Activated naive CD8-positive, alpha-beta T cell treated with anti-CD3 and anti-CD28 coated beads, Interleukin-2, amount 50 U/mL, for 16 hours (primary cell): Measurements from ENCODE around the gene ADAMTSL2.
A peak's percentile ranks its signal among the peaks of the same experiment; 100 is the strongest.

ENCODE experiments used
- DNase-seq: peaks from one replicate; pipeline ENCODE4 v3.0.0-alpha.2; 2020; ENCODE audit warnings: low read depth, low spot score

ADAMTSL2 gene

DNA sequence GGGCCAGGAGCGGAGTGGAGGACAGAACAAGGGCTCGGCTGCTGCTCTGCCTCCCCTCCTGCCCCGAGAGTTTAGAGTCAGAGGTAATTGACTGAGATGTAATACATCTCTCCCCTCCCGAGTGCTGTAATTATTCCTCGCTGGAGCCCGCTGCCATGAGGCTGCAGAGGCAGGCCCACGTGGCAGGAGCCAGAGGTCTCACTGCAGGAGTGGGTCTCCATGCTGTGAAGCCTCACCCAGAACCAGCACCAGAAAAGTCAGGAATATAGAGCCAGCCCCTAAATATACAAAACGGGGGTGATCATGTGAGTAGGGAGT lies 72.2 kb downstream of the ADAMTSL2 start:
- DNase-seq, result no peak

DNA sequence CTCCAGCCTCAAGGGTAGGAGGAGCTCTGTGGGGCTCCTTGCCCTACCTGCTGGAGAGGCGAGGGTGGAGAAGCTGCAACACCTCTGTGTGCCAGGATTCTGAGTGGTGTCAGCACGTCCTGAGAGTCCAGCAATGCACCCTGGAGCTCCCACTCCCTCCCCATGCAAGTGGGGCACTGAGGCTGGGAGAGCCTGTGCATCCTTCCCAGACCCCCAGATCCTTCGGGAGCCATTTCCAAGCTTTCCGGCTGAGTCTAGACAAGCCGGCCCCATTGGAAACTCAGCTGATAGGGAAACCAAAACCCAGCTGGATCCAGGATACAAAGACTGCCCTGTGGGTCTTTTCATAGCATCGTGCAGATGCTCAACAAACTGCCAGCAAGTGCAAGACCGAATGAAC lies 72.9 kb downstream of the ADAMTSL2 start:
- DNase-seq, result no peak

GRCh38 chr9:133607976-133608375 lies 73.5 kb downstream of the ADAMTSL2 start:
- no peak for DNase-seq

DNA sequence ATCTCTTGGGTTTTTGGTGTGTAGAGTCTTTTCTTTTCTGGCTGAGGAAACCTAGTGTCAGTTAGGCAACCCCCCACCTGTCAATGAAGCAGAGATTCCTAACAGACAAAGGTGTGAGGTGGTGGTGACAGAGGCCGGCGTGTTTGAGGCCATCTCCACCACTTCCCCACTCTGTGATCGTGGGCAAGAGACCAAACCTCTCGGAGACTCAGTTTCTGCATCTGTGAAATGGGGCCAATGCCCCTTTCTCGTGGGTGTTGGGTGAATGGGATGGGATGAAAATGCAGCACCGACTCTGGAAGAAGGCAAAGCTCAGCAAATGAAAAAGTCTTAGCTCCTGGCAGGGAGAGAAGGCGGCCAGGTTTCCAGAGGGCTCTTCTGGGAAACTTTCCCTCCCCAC lies 73.9 kb downstream of the ADAMTSL2 start:
- DNase-seq, result no peak

GRCh38 chr9:133608889-133609288 lies 74.4 kb downstream of the ADAMTSL2 start:
- DNase-seq, result no peak

- DNase-seq, result no peak
These were observed 75.0 kb downstream of the ADAMTSL2 start, which contains the start of gene FAM163B for GRCh38 chr9:133609311-133610098. TSS of gene FAM163B (minus strand) at chr9:133609389. CDS start at chr9:133580223, 29,166 bp downstream.

DNA sequence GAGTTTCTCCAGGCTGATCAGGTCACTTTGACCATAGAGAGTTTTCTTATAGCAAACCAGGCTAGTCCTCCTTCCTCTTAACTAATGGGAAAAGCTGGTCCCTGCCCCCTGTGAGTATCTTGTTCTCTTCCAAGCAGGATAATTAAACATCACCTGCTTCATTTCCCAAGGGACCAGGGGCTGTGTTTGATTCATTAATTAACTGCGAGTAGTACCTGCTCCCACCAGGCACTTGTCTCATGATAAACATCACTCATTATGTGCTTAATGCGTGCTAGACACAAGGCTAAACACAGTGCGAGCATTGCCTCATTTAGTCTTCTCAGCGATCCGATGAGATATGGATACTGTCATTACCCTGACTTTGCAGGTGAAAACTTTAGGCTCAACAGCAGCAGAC lies 76.3 kb downstream of the ADAMTSL2 start:
- DNase-seq, result no peak

DNA sequence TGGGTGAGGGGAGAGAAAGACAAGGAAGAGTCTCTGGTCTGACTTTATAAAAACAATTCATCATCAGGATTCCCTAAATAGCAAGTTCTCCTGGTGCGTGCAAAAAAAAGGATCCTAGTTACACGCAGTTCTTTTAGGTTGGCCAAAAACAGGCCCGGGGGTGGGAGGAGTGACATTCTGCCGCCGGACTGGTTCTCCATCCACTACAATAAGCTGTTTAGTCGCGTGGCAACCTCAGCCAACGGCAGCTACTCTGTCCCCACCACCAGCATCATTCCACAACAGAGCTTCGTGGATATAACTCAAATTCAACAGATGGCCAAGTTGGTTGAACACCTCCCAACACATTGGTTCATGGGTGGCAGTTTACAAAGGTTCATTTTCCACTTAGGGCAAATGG lies 77.5 kb downstream of the ADAMTSL2 start:
- no peak for DNase-seq

GRCh38 chr9:133612816-133613215 lies 78.3 kb downstream of the ADAMTSL2 start:
- DNase-seq, result no peak

GRCh38 chr9:133613432-133613831 lies 78.9 kb downstream of the ADAMTSL2 start:
- DNase-seq, result no peak

GRCh38 chr9:133614056-133614455 lies 79.6 kb downstream of the ADAMTSL2 start:
- no peak for DNase-seq

GRCh38 chr9:133614678-133615077 lies 80.2 kb downstream of the ADAMTSL2 start:
- DNase-seq, result no peak

GRCh38 chr9:133615186-133615585 lies 80.7 kb downstream of the ADAMTSL2 start:
- no peak for DNase-seq

- DNase-seq, result no peak
These were observed 81.2 kb downstream of the ADAMTSL2 start for GRCh38 chr9:133615606-133616188.

DNA sequence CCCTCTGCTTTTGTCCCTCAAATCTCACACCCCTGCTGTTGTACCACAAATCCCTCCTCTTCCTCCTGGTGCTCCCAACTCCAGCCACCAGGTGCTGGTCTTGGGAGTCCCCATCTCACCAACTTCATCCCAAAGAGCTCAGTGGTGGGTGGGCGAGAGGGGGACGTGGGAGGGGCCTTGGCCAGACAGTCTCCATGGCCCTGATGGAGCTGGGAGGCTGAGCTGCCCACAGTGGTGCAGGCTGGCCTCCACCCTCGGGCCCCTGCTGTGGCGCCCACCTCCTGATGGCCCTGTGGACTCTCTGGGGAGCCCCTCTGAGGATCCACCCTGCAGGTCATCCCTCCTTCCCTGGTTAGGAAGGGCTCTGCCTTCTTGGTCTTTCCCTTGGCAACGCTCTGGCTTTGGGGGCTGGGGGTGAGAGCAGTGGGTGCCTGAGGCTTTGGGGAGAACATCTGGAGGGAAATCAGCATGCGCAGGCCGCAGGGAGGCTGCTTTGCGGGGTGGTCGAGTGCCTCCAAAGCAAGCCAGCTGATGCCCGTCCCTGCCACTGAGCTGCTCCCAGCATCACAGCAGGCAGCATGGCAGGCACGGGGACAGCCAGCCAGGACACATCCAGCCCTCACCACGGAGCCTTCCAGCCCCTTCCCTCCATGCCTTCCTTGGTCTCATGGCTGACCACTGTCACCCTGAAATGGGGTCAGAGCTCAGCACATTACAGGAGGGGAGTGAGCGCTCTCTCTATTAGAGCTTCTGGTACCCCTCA lies 82.3 kb downstream of the ADAMTSL2 start:
- DNase-seq, result no peak

DNA sequence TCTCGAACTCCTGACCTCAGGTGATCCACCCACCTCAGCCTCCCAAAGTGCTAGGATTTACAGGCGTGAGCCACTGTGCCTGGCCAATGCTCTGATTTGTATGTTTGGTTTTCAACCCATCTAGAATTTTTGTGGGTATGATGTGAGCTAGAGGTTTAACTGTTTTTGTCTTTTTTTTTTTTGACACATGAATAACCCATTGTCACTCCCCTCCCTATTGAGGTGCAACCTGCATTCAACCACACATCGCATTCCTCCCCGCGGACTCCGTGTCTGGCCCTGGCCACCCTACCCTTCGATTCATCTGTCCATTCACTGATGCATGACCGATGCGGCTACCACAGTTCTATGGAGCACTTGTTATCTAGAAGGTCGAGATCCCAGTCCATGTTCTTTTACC lies 84.2 kb downstream of the ADAMTSL2 start:
- DNase-seq, result no peak

- peak; percentile 12 for DNase-seq
These were observed 85.3 kb downstream of the ADAMTSL2 start for GRCh38 chr9:133619791-133620190.

- DNase-seq, result no peak
These were observed 87.3 kb downstream of the ADAMTSL2 start for GRCh38 chr9:133621725-133622267.

DNA sequence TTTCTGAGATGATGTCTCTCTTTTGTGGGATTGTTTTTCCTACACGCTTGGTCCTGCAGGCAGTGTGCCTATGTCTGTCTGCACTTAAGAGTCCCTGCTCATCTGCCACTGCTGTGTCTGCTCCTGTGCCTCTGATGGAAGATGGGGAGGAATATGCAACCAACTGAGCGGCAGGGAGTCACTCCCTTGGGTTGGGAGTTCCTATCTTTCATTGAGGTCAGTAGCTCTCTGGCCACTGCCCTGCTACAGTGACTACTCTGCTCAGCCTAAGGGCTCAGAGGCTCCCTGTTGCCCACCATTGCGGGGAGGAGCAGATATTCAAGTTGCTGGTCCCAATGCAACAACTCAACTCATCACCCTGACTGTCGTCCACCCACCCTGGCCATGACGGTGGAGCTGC lies 88.1 kb downstream of the ADAMTSL2 start:
- DNase-seq, result no peak
